HepG2 (cell line): Measurements from ENCODE around the gene CSNK2B. TPM values are rescaled to one million over a fixed set of nuclear protein-coding genes. Genes with fewer than 3 reads are reported as not detected.
A peak's percentile ranks its signal among the peaks of the same experiment; 100 is the strongest.

Experiments used
- AFF4 ChIP-seq: sonication (generic); formaldehyde crosslinking; IDR thresholded peaks from 2 replicates; pipeline ENCODE4 v1.4.0; 2020; ENCODE audit warnings: missing genetic modification reagents
- ATF1 ChIP-seq: IDR thresholded peaks from 2 replicates; pipeline ENCODE4 v1.6.1; 2016; ENCODE audit warnings: mild to moderate bottlenecking, control low read depth
- CCDC6 ChIP-seq: sonication (generic); formaldehyde crosslinking; IDR thresholded peaks from 2 replicates; pipeline ENCODE4 v1.8.1; 2022; ENCODE audit warnings: mild to moderate bottlenecking, missing genetic modification reagents, moderate library complexity
- DZIP1 ChIP-seq: sonication (generic); formaldehyde crosslinking; IDR thresholded peaks from 2 replicates; pipeline ENCODE4 v1.5.0; 2020; ENCODE audit warnings: mild to moderate bottlenecking, missing genetic modification reagents
- HHEX ChIP-seq: IDR thresholded peaks from 2 replicates; pipeline ENCODE4 v1.6.1; 2016; ENCODE audit warnings: control low read depth
- KMT2B ChIP-seq: IDR thresholded peaks from 2 replicates; pipeline ENCODE4 v1.6.1; 2016; ENCODE audit warnings: missing genetic modification reagents, missing compliant biosample characterization
- LBX2 ChIP-seq: sonication (generic); formaldehyde crosslinking; IDR thresholded peaks from 2 replicates; pipeline ENCODE4 v1.5.0; 2020; ENCODE audit warnings: missing genetic modification reagents, mild to moderate bottlenecking, borderline replicate concordance
- MED8 ChIP-seq: sonication (generic); formaldehyde crosslinking; IDR thresholded peaks from 2 replicates; pipeline ENCODE4 v1.8.1; 2023; ENCODE audit warnings: mild to moderate bottlenecking, missing genetic modification reagents; ENCODE audit not compliant: insufficient replicate concordance
- MEF2D ChIP-seq: sonication (generic); formaldehyde crosslinking; IDR thresholded peaks from 2 replicates; pipeline ENCODE4 v1.5.1; 2020; ENCODE audit warnings: mild to moderate bottlenecking, missing genetic modification reagents
- RBFOX2 ChIP-seq: fragments of 200-400 bp; formaldehyde crosslinking; IDR thresholded peaks from 2 replicates; pipeline ENCODE4 v1.6.1; 2017; ENCODE audit warnings: low read depth, mild to moderate bottlenecking, low read length
- TOE1 ChIP-seq: sonication (generic); formaldehyde crosslinking; IDR thresholded peaks from 2 replicates; pipeline ENCODE4 v1.4.0; 2020; ENCODE audit warnings: mild to moderate bottlenecking, missing genetic modification reagents
- ZBTB14 ChIP-seq: sonication (generic); formaldehyde crosslinking; IDR thresholded peaks from 2 replicates; pipeline ENCODE4 v1.4.0; 2020; ENCODE audit warnings: missing genetic modification reagents
- ZEB1 ChIP-seq: IDR thresholded peaks from 2 replicates; pipeline ENCODE4 v1.6.1; 2012; ENCODE audit warnings: mild to moderate bottlenecking, low read depth, inconsistent platforms; ENCODE audit not compliant: insufficient replicate concordance
- ZNF232 ChIP-seq: sonication (generic); formaldehyde crosslinking; IDR thresholded peaks from 2 replicates; pipeline ENCODE4 v1.4.0; 2020; ENCODE audit warnings: missing genetic modification reagents, borderline replicate concordance
- ZNF547 ChIP-seq: sonication (generic); formaldehyde crosslinking; IDR thresholded peaks from 2 replicates; pipeline ENCODE4 v1.5.1; 2020; ENCODE audit warnings: mild to moderate bottlenecking, missing genetic modification reagents
- ZSCAN21 ChIP-seq: sonication (generic); formaldehyde crosslinking; IDR thresholded peaks from 2 replicates; pipeline ENCODE4 v1.8.0; 2022; ENCODE audit warnings: mild to moderate bottlenecking, missing genetic modification reagents, moderate library complexity, borderline replicate concordance
- polyA plus RNA-seq, 8 experiments: library from polyadenylated mRNA; depleted of rRNA in 3 of 8; stranded (reverse) in 7 of 8; unstranded in 1 of 8; fragments of >200 nt; fragmentation: Illumina TruSeq in 4 of 8; extraction: Trizol in 4 of 8; gene quantifications; 2 replicates each; pipeline versions ENCODE4 v1.2.1 to v1.2.3, GENCODE V29; 2011 to 2016; ENCODE audit warnings: low read depth in 4 of 8, missing spikeins in 1 of 8, mixed read lengths in 1 of 8; ENCODE audit not compliant: insufficient read depth in 1 of 8
- total RNA-seq, 5 experiments: library from RNA; depleted of rRNA; stranded (reverse); fragments of >200 nt; fragmentation: Illumina TruSeq; extraction: Trizol; gene quantifications; 2 replicates each; pipeline ENCODE4 v1.2.3, GENCODE V29; 2016; ENCODE audit warnings: low read depth in 1 of 5
- TF ChIP-seq, protein P1 (sequence below): sonication (generic); formaldehyde crosslinking; IDR thresholded peaks from 2 replicates; pipeline ENCODE4 v1.5.1; 2020; ENCODE audit warnings: missing genetic modification reagents, mild to moderate bottlenecking, borderline replicate concordance
- TF ChIP-seq, protein P2 (sequence below): sonication (generic); formaldehyde crosslinking; IDR thresholded peaks from 2 replicates; pipeline ENCODE4 v1.4.0; 2020; ENCODE audit warnings: low read depth, mild to moderate bottlenecking, missing genetic modification reagents

Gene CSNK2B
- total and polyA plus RNA-seq, 2 of the 13 experiments (the other 11 are each of a cell fraction or from before 2014, with no cell fraction given), result 111 to 296 TPM

- TF ChIP-seq AFF4 (CRISPR knock-in tag) (no peak; the same call in 1 of the 2 replicates), ZSCAN21 (CRISPR knock-in tag) (peak; percentile 32; the same call in 1 of the 2 replicates), ZBTB14 (peak; percentile 58), CCDC6 (CRISPR knock-in tag) (peak; percentile 60; the same call in 1 of the 2 replicates), LBX2 (0 out of 2 replicates have a peak, but pooled peaks have one; percentile 25), ZNF547 (CRISPR knock-in tag) (peak; percentile 88), MEF2D (CRISPR knock-in tag) (peak; percentile 49; the same call in 1 of the 2 replicates), ZNF232 (CRISPR knock-in tag) (peak; percentile 67; the same call in 1 of the 2 replicates), RBFOX2 (no peak), DZIP1 (CRISPR knock-in tag) (no peak), ZEB1 (peak; percentile 39), KMT2B (no peak), HHEX (CRISPR knock-in tag) (peak; percentile 46), ATF1 (CRISPR knock-in tag) (peak; percentile 73; the same call in 1 of the 2 replicates), MED8 (CRISPR knock-in tag) (peak; percentile 7), TOE1 (CRISPR knock-in tag) (peak; percentile 73; the same call in 1 of the 2 replicates)
- TF ChIP-seq, protein P1, sequence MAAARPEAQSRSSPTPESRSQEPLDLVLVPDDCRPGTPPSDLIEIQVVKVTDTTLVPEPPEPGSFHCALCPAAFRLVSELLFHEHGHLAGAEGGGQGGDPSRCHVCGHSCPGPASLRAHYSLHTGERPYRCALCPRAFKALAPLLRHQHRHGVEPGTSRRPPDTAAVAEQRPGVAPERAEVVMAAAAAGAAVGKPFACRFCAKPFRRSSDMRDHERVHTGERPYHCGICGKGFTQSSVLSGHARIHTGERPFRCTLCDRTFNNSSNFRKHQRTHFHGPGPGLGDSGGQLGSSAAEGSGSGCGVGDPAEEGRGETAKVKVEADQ (CRISPR knock-in tag), result peak; percentile 51; the same call in 1 of the 2 replicates
- TF ChIP-seq, protein P2, sequence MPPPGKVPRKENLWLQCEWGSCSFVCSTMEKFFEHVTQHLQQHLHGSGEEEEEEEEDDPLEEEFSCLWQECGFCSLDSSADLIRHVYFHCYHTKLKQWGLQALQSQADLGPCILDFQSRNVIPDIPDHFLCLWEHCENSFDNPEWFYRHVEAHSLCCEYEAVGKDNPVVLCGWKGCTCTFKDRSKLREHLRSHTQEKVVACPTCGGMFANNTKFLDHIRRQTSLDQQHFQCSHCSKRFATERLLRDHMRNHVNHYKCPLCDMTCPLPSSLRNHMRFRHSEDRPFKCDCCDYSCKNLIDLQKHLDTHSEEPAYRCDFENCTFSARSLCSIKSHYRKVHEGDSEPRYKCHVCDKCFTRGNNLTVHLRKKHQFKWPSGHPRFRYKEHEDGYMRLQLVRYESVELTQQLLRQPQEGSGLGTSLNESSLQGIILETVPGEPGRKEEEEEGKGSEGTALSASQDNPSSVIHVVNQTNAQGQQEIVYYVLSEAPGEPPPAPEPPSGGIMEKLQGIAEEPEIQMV (CRISPR knock-in tag), result peak; percentile 58; the same call in 1 of the 2 replicates
Measured at GRCh38 chr6:31664790-31665500, 935 bp upstream of the CSNK2B start, which contains the start of gene GPANK1 (continued).
